AG20443 (cell line): Measurements from ENCODE around the gene DCDC2B.

Experiments used
- DNase-seq: peaks from one replicate; pipeline ENCODE4 v3.0.0; 2012; ENCODE audit warnings: low spot score, mixed read lengths

DCDC2B gene

DNA sequence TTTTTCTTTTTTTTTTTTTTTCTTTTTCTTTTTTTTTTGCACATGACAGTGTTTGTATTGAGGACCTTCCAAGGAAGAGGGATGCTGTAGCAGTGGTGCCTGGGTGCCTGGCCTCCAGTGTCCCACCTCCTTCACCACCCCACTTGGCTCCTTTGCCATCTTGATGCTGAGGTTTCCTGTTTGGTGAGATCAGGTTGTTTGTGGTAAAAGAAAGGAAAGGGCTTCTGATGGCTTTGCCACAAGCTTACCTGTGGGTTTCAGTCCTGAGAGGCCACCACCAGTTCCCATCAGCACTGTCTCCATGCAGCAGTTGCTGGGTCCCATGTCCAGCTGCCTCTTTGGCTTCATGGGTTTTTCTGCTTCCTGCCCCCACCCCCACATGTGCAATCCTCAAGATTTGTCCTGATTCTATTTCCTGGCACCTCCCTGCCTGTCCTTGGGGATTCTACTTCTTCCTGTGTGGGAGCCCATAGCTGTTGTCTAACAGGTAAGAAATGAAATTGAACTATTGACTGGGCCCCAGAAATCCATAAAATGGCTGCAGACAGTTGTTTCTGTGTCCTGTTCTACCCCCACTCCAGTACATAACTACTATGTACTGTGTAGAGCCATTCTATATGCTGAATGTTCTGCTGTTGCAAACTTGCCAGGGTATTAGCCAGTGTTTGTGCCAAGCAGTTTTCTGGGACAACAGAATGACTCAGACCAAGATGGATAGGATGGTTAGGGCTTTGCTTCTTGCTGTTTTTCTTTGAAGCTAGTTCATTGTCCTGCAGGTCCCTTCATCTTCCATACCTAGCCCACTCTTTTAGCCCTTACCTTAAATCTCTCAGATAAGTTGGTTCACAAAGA is 12.7 kb upstream of the DCDC2B start:
- DNase-seq = no peak

DNA sequence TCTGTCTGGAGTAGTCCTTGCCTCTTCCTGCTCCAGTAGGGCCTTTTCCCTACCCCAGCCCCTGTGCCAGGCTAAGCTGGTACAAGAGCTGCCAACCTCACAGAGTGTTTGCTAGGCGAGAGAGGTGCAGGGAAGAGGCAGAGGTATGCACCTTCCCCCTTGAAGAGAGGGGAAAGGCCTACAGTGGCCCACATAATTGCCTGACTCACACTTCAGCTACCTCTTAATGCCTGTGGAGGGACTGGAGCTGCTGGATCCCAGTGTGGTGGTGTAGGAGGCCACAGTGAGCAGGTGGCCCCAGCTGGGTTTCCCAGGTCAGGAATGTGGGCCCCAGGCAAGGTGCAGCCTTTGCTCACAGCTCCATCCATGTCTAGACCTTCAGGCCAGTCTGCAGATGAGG is 11.8 kb upstream of the DCDC2B start:
- no peak for DNase-seq

DNA sequence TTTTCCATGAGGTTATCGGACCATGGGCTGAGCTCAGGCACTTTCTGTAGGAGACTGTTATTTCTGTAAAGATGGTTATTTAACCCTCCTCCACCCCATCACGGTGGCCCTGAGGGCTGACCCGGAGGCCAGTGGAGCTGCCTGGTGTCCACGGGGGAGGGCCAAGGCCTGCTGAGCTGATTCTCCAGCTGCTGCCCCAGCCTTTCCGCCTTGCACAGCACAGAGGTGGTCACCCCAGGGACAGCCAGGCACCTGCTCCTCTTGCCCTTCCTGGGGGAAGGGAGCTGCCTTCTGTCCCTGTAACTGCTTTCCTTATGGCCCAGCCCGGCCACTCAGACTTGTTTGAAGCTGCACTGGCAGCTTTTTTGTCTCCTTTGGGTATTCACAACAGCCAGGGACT is 11.1 kb upstream of the DCDC2B start:
- no peak for DNase-seq

DNA sequence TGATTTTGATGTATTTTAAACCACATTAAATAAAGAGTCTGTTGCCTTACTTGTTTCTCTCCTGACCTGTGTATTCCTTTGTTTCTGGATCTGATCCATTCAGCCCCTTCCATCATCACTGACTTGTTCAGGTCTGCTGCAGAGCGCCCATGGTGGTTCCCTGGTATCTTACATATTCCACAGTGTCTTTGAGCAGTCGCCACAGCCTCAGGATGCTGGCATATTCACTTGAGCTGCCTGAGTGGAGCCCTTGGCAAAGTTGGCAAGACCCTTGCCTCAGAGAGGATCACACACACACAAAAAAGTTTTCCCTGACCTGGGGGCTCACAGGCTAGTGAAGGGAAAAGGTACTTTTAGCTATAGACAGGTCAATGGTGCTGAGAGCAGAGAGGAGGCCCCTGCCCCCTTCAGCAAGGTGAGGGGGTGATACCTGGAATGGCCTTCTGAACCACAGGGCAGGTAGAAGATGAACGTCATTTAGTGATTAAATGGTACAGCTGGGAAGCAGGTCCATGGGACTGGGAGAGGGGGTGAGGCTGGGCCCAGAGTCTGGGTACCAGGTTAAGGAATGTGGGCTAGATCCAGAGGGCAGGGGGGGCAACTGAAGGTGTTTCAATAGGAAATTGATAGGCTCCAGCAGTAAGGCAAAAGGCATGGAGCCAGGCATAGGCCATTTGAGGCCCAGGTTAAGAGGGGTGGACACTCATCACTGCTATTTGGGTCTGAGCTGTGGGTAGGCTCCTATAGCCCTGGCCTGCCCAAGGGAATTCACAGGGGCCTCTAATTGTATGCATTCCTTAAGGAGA is 10.4 kb upstream of the DCDC2B start:
- no peak for DNase-seq

DNA sequence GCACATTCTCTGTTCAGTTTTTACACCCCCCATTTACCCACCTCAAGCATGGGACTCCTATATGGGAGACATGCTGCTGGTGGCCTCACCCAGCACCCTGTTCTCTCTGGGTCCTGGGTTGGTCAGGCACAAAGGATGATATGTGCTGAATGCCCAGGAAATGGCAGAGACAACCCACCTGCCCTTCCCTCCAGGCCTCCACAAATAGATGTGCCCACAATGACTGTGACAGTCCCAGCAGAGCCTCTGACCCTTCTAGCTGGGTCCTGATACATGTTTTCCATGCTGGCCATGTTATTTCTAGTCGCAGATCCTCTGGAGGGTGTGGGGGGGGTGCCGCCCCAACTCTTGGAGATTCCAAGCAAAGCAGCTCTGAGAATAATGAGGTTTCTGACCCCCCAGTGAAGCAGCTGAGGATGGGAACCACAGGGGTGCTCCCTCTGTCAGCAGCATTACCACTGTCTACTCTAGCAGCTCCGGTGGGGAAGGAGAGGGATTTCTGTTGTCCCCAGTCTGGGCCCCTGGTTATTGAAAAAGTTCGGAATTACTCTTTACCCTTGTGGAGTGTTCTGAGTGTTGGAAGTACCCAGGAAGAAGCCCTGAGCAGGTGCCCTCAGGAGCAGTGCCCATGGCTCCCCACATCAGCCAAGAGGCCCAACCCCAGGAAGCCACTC is 9.7 kb upstream of the DCDC2B start:
- no peak for DNase-seq

DNA sequence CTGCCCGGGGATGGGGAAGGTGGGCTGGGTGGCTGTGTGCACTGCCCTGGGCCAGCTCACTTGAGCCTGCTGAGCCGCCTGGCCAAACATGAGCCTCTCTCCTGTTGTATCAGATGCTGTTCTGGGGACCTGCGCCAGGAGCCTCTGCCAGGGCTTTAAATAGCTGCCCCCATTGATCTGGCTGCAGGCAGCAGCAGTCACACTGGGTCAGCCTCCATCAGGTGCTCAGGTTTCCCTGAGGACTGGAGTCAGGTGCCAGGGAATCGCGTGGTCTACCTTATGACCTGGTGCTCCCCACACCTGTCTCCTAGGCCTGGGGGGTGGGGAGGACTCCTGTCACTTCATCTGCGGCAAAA is 9.2 kb upstream of the DCDC2B start:
- DNase-seq = peak; percentile 36

DNA sequence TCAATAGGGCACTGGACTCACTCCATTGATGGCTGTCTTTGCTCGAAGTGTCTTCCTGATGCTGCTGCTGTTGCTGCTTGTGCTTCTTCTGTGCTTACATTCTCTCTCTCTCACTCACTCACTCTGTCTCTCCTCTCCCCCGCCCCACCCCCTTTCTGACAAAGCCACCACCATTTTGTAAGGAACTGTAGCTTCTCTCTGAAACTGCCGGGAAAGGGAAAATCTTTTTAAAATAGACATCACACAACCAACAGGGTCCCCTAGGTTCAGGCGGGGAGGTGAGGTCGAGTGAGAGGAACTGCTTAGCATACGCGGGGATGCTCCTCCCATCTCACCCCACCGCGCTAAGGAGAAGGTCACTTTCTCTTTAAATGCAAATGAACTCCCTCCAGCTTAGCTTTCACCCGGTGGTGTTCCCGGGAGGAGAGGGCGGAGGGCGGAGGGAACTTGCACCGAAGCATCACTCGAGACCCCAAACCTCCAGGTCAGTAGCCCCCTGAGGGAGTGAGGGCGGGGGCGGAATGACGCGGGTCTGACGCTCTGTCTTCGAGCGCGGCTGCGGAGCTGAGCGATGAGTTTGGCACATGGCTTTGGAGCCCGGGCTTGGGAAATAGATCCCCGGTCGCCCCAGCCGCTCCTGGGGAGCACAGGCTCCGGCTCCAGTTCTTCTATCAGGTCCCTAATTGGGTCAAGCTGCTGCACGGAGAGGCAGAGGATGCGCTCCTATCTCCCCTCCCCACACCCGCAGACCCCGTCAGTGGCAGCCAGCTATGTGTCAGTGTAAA is 8.5 kb upstream of the DCDC2B start, which contains the start of gene CCDC28B:
TSS of gene CCDC28B (plus strand) at position 370 of the 785 bp plus-strand sequence. CDS start 1,341 bp downstream, outside the sequence.
- DNase-seq = peak; percentile 86

DNA sequence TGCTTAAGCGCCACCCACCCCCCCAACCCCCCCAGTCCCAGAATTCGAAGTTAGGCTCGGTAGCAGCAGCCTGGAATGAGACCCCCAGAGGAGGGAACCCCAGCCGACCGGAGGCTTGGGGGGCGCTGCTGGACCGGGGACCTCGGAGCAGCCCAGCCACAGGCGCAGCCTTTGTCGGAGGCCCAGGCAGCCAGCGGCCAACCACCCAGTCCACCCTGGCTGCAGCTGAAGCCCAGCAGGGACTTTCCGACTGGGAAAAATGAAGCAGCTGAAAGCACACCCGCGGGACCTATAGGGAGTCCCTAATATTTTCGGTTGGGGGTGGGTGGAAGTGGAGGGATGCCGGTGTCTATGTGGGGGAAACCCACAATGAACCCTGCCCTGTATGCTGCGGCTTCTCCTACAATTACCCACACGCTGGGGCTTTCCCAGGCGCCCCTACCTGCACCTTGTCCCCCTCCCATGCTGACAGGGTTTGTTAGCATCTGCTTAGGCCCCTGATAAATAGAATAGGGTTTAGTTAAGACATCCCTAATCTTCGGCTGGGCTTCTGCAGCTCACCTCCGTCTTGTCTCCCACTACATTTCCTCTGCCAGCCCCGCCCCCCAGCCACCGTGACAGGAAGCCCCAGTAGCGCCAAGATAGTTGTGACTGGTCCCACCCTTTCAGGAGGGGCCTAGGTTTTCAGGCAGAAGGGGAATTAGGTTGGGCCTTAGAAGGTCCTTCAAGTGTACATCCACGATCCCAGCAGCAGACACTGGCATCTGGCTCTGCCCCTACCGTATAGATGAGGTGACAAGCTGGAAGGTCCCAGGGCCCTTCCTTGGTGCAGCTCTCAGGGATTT is 7.7 kb upstream of the DCDC2B start:
- DNase-seq = peak; percentile 71

DNA sequence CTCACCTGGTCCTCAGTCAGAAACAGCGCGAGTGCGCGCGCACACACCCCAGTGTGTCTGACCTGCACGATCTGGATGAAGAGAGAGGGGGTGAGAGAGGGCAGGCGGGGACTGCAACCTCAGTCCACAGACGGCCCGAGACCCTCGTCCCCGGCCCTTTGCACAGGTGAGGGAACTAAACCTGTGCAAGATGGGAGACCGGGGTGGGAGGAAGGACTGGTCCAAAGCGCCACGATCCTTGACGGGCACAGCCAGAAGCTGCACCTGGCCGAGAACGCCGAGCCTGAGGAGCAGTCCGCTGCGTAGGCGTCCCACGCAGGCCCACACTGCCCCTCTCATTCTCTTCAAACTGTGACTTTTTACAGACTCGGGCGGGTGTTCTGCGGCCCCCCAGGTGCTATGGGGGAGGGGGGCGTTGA is 3.9 kb upstream of the DCDC2B start:
- DNase-seq = peak; percentile 33

DNA sequence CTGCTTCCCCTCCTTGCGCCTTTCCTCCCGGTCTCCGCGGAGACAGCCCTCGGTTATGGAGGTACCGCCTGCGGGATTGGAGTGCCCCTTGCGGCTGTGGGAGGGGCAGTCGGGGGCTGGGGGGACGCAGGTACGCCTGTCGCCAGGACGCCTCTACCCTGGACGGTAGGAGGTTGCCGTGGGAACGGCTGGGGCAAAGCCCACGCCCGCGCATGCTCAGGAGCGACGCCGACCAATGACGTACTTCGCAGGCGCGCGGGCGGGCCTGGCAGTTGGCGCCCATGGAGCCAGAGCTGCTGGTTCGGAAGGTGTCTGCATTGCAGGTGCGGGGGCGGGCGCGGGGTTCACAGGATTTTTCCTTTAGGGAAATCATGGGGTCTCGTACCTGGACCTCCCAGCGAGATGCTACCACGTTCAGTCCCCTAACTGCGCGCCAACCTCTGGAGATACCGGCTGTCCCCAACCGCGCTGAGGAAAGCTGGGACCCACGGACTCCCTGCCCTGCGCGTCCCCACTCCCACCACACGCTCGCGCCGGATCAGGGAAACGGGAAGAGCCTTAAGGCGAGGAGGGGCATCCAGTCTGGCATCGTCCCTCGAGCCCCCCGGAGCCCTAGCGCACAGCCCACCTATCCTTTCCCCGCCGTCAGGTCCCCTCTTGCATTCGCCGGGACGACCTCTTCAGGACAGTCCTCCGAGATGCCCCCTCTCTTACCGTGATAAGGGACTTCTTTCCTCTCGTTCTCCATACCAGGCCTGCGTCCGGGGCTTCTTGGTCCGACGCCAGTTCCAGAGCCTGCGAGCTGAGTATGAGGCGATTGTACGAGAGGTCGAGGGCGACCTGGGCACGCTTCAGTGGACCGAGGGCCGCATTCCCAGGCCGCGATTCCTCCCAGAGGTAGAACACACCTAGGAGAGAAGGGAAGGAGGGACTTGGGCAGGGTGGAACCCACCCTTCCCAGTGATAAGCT is 3.2 kb upstream of the DCDC2B start, which contains the start of gene IQCC:
TSS of gene IQCC (plus strand) at position 271 of the 970 bp plus-strand sequence. CDS start at position 282, 11 bp downstream.
- DNase-seq = peak; percentile 98

DNA sequence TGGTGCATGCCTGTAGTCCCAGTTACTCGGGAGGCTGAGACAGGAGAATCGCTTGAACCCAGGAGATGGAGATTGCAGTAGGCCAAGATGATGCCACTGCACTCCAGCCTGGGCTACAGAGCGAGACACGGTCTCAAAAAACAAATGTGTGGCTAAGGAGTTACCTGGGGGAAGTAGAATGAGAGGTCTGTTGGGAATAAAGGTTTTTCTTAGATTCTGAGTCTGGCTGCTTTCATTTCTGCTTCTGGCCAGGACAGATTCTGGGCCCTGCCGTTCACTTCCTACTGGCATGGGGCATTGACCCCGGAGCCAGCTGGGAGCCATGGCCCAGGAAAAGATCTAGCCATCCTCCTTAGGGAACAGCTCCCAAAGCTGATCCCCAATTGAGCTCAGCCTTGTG is 420 bp upstream of the DCDC2B start:
- DNase-seq = no peak

DNA sequence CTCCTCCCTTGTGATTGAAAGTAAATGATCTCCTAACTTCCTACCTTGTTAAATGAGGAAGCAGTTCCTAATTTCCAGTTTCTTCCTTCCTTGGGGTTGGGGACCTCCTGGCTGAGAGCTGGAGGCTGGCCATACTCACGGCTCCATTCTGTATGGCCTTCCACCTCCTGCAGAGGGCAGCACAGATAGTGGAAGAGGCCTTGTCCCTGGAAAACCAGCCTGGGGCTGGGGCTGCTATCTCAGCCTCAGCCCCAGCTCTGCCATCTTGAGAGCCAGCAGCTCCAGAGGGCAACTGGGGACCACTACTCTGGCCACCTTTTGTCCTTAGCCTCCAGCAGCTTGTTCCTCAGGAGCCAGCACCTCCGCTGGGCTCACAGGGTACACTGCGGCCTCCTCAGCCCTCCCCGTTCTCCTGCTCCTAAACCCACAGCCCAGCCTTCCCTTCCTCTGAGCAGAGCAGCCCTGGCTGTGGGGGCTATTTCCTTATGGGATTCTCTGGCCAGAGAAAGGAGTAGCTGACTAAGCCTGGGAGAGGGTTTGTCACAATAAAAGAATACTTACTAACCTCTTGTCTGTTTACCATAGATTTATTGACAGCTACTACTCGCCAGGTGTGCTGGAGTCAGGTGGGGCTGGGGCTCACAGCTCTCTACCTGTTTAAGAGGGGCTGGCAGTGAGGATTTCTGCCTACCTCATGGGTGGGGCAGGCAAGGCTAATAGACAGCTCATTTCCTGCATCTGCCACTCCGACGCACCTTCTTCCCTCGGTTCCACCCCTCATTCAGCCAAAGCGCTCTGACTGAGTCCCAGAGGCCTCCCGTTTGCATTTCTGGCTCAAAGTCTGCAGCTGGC is 7.0 kb downstream of the DCDC2B start:
- peak; percentile 85 for DNase-seq

DNA sequence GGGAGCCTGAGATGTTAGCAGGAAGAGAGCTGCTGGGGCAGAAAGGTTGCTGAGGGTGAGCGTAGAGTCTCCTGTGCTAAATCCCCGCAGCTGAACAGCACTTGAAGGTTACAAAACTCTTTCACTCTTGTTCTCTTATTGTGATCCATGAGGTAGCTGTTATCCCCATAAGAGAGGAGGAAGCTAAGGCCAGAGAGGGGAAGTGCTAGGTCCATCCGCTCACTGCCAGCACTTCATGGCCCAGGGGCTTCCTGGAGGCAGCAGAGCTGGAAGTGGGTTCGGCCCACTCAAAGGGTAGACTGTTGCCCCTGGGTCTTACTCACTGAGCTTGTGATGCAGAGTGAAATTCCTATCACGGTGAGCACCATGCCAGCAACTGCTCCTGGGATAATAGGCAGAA is 7.7 kb downstream of the DCDC2B start:
- DNase-seq = no peak

DNA sequence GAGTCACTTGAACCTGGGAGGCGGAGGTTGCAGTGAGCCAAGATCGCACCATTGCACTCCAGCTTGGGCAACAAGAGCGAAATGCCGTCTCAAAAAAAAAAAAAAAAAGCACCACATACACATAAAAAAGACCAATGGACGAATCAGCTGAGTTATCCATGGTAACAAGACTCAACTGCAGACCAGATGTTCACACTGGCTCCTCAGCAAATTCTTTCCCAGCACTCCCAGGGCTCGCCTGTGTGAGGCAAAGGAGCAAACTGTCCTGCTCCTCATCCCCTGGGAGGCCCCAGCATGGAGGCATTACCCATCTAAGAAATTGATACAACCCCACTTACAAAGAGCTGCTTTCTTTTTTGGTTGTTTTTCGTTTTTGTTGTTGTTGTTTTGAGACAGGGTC is 10.1 kb downstream of the DCDC2B start:
- peak; percentile 44 for DNase-seq

DNA sequence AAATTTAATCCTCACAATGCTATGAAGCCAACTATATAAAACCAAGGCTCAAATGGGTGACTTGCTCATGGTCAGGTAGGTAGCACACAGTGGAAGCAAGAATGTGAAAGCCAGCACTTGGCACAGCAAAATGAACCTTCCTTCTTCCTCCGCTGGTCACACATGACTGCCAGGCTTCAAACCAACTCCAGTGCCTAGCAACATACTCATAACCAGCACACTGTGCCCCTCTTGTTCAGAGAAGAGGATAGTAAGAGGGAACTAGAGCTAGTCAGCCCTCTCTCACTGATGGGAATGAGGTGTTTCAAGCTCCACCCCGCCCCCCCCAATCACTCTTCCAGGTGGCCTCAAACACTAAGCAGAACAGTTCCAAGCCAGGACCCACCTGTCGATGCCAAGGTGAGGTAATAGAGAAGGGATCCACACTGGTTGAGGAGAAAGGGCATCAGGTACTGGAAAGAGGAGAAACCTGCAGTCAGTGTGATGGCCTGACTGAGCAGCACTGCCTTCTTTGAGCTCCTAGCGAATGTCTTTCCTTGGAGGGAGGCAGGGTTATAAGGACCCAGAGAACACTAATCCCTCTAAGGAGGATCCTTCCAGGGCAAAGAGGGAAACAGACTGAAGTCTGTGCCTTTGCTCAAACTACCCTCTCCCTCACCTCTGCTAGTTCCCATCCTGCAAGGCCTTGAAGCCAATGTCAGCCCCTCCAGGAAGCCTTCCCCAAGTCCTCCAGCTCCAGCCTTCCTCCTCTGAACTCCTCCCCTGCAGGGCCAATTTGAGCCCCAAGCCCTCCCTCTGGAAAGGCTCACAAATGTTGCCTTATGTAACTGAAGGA is 12.1 kb downstream of the DCDC2B start:
- no peak for DNase-seq

DNA sequence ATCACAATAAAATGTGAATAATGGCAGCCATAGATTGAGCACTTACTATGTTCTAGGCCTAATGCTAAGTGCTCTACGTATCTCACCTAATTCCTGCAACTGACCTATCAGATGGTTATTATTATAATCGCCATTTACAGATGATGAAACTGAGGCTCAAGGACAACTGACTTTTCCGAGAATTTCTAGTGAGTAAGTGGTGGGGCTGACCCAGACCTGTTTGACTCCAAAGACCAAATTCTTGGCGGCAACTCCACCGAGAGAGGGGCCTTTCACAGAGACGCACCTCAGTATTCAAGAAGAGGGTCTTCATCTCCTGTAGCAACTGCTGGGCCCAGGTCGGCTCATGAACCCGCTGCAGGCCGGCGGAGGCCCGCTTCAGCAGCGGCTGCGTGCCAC is 12.7 kb downstream of the DCDC2B start:
- DNase-seq = no peak

DNA sequence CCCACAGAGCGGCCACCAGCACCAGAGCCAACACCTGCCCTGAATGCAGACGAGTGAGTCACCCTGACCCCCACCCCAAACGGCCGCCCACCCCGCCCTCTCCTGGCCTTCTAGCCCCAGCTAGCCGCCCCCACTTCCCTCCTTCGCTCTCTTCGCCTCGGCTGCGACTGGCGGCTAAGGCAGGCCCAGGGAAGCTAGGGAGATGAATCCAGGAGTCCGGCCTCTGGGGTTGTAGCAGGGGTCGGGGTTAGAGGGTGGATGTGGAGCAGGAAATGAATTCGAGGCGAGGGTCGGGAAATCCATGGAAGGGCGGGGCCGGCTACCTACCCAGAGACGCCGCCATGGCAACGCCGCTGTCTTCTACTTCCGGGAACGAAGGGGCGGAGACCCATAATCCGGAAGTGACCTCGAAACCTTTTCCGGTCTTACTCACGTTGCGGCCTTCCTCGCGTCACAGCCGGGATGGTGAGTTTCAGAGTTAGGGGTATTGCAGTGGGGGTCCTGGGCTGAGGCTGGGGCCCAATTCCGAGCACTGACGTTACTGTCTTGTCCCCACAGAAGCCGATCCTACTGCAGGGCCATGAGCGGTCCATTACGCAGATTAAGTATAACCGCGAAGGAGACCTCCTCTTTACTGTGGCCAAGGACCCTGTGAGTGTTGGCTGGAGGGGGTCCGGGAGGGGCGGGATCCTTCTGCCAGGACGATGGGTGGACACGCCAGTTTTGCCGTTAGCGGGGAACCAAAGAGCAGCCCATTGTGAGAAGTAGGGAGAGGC is 13.3 kb downstream of the DCDC2B start, which contains the start of the genes EIF3I and TMEM234:
TSS of gene EIF3I (plus strand) at position 428 of the 776 bp plus-strand sequence. CDS start at position 463, 35 bp downstream.
TSS of gene TMEM234 (minus strand) at position 374 of the 776 bp plus-strand sequence. CDS start at position 343, 31 bp downstream.
- DNase-seq = peak; percentile 95
